GM19372 (cell line): ENCODE measurements around the gene STARD10.

Experiments used
- ATAC-seq: cut with Tn5 transposase; IDR thresholded peaks from one replicate; pipeline ENCODE4 v1.9.1; 2021; ENCODE audit warnings: mild to moderate bottlenecking, low read depth, moderate library complexity; ENCODE audit not compliant: unreplicated experiment

The STARD10 gene

DNA sequence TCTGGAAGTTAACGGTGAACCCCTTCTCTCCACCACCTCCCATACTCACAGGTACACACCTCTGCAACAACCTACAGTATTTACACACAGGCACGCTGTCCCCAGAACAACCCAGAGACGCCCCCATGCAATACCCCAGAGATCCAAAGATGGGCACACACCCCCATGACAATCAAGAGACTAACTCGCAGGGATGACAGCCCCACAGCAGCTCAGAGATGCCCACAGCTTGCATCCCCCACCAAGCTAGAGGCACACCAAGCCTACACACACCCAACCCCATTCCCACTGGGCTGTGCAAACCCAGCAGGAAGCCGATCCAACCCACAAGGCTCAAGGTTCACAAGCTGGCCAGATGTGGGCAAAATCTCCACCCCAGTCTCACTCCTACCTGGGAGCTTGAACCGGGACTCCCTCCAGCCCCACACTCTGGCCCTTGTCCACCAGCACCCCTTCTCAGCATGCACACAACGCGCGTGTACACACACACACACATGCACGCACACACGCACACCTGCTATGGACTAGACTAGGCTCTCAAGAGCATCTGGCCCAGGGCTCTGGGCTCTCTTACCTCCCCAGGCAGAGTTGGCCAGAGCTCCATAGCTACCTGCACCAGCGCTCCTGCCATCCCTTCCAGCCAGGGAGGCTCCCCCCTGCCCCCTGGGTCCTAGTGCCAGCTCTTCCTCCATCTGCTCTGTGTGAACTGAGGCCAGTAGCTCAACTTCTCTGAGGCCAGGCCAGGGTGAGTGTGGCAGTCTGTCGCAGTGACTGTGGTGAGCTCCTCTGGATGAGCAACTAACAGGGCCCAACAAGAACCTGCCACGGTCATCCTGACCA lies 11.5 kb downstream of the STARD10 start:
- ATAC-seq, result no peak

DNA sequence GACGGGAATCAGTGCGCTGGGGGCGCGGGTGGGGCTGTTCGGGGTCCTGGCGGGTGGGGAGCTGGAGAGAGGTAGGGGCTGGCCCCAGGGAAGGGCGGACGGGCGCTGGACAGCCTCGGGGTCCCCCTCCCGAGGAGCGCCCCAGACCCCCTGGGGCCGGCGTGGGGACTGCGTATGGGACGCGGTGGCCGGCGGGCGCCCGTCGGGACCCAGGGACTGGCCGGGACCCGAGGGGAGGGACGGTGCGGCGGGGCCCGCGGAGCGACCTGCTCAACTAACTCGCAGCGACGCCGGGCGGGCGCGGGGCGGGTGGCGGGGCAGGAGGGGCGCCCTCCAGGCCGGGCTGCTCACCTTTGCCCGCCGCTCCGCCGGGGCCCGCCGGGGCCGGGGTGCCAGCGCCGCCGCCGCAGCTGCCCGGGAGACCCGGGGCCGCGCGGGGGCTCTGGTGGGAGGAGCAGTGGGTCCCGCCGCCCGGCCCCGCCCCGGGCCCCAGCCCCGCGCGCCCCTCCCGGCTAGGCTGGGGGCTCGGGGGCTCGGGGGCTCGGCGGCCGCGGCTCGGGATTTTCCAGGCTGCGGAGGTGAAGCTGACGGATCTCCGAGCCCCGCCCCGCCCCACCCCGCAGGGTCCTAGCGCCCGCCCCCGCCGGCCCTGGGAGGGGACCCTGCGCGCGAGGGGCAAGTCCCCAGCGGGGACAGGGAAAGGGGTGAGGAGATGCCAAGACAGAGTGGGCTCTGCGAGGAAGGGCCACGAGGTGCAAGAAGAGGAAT lies 12.3 kb downstream of the STARD10 start:
- ATAC-seq, result no peak

DNA sequence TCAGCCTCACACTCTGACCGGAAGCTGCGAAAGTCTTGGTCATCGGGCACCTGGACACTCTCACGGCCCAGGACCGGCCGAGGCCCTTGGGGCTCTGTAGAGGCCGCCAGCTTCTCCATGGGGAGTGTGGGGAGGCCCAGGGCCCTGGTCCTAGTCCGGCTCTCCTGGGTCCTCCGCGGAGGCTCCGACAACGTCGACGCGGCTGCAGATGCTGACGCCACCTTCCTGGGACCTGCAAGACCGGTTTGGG lies 12.9 kb downstream of the STARD10 start:
- no peak for ATAC-seq

DNA sequence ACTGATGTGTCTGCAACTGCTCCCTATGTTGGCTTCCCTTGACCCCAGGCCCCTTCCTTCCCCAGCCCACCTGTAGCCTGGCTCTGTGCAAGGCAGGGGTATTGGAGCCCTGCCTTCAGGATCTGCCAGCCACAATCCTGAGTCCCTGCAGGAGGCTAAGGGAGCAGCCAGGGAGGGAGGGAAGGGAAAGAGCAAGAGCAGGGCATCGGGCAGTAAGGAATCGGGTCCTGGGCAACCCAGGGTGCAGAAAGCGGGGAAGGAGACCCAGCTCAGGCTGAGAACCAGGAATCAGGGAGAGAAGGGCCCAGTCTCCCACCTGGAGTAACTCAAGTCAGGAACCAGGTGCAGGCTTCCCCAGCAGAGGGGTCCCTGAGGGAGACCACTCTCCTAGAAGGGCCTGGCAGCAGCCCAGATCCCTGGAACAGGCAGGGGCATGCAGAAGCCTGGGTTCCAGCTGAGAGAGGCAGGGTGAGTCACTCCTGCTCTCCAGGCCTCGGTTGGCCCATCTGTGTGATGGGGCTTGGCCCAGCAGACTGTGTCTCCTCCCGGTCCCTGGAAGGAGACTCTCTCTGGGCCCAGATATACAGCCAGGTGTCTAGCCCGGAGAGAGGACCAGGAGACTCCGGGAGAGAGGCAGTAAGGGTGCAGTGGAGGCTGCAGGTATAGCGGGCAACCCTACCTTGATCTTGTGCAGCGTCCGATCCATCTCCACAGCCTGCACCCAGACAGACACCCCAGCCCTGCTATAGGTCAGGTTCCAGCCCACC lies 13.4 kb downstream of the STARD10 start:
- ATAC-seq, result no peak

DNA sequence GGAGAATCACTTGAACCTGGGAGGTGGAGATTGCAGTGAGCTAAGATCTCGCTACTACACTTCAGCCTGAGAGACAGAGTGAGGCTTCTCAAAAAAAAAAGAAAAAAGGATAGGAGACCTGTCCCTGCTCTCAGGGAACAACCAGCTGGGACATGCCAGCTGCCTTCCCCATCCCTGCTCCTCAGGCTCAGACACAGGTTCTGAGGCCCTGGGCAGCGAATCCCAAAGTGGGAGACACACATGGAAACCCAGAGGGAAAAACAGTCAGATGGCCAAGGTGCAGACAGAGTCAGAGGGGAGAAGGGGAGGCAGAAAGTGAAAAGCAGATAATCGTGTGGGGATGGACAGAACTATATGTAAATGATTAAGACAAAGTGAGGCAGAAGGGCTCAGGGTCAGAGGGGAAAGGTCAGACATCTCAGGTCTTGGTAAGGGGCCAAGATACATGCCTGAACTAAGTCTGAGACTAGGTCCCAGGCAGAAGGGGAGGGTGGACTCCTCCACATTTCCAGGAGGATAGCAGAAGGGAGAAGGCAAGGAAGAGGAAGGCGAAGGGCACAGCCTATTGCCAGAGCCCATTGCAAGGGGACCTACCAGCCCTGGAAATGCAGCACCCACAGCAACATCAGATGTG lies 14.2 kb downstream of the STARD10 start:
- ATAC-seq, result no peak

DNA sequence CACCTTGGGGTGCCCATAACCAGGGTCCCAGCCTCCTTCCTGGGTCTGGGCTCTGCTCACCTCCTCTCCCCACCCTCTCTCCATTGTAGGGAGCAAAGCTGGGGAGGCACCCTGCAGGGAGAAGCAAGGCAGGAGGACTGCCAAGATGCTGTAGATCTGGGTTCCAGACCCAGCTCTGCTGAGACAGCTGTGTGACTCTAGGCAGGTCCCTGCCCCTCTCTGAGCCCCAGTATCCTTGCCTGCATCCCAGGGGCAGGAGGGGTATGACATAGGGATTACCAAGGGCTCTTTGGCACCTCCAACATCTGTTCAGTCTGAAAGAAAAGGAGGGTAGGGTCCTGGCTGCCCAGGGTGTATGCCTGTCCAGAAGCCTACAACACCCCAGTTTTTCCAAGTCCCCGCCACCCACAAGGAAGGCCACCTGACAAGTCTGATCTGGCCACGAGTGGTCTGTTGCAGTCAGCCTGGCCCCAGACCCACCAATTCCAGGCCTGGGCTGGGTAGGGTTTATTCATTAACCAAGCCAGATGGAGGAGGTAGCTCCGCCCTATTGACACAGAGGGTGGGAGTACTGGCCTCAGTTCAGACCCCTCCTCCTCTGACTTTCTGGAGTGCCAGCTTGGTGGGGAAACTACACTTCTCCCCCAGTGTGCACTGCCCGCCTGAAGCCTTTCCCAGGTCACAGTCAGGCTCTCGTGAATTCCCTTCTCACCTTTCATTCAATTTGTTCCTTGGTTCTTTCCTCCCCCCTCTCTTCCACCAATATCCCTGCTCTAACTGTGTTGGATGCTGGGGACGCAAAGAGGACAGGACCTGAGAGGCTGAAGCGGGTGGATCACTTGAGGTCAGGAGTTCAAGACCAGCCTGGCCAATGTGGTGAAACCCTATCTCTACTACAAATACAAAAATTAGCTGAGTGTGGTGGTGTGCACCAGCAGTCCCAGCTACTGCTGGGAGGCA lies 15.0 kb downstream of the STARD10 start:
- ATAC-seq, result no peak

DNA sequence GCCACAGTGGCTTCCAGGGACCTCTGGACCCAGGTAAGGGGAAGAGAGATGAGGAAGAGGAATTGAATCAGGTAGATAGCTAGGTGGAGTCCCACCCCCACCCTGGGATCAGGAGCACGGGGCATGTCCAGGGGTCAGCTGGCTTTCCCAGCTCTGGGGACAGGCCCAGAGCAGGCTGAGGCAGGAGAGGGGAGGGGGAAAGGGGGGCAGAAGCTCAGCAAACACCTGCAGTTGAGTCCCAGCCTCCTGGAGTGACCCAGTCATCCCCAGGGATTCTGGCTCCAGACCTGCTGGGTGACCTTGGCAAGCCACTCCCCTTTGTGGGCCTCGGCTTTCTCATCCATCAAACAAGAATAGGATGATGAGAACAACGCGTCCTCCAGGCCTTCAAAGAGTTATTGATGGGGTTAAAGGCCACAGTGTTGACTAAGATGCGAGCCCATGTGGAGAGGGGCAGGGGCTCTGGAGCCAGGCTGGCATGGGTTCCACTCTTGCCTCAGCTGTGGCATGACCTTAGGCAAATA lies 16.0 kb downstream of the STARD10 start:
- no peak for ATAC-seq

DNA sequence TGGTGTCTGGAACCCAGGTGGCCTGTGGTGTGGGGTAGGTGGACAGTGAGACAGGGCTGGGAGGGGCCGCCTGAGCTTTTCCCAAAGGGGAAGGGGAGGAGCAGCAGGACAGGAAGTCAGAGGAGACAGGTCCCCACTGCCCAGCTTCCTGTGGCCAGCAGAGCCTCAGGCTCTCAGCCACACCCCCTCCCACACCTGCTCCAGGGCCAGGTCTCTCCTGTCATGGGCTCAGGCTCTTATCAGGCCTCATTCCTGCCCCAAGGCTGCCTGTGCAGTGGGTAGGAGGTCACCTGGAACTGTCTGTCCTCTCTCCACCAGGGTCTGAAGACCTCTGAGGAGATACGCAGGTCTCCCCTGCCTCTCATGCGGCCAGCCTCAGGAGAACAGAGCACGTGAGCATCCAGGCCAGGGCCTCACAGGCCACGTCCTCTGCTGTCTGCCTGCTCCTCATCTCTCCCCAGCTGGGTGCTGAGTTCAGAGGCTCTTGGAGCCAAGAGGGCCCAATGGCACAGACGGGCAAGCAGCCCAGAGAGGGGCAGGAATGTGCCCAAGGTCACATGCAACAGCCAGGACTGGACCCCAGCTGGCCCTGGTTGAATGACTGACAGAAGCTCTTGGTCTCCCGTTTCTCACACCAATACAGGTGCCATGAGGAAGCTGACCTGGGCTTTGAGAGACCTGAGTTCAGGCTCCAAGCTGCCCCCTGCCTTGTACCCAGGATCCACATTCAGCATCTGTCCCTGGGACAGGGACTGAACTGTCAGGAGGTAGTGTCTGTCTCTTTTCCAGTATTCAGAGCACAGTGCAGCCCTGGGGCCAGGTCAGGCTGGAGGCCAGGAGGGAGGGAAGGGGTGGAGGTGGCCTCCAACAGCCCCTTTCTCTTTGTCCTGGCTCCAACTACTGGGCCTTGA lies 16.7 kb downstream of the STARD10 start:
- ATAC-seq, result no peak

DNA sequence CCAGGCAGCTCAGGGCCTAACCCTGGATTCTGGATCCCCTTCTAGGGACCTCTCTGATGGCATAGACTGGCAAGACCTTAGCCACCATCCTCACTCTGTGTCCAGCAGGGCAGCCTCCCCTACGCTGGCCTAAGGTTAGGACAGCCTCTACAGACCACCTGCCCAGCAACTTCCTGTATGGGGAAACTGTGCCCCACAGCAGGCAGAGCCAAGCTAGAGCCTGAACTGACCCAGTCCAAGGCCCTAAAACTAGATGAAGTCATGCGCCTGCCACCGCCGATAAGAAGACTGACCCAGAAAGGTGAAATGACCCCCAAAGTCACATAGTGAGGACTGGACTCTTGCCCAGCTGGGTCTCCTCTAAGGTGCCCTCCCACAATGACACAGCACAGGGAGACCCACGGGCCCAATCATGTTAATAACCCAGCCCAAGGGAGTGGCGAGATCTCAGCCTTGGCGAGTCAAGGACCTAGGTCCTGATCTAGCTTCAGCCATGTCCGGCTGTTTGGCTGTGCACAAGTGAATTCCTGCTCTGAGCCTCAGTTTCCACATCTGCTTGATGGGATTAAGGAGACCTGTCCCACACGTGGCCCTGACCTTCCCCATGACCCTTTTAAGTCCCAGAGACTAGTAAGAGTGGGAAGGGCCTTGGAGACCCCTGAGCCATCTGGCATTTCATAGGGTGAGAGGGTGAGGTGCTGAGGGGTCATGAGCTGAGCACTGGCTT lies 17.6 kb downstream of the STARD10 start:
- ATAC-seq, result no peak

DNA sequence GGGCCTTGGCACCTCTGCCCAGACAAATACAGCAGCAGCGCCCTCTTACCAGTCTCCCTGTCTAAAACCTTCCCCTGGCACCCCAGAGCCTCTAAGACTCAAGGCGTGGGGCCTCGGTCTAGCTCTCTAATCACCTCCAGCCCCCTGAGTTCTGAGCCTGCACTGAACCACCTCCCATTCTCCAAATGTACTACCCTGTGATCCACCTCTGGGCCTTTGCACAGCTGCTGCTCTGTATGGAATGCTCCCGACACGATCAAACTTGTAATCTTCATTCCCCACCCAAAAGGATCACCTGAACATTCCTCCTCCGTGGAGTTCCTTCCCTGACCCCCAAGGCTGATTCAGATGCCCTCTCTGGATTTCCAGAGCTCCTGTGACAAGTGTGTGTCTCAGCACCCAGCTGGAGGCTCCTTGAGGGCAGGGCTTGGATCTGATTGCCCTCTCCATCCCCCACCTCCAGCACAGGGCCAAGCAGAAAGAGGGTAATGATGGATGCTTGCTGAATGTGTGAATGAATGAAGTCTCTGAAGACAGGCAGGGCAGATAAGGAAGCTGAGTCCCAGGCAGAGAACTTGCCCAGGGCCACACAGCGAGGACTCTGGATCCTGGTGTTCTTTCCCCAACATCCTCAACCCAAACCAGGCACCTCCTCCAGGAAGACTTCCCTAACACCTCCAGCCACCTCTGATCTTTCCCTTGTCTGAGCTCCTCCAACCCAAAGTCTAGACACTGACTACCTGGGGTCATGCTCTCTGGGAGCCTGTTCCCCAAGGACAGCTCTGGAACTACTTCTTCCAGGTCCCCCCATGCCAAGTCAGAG lies 18.3 kb downstream of the STARD10 start:
- ATAC-seq, result no peak

DNA sequence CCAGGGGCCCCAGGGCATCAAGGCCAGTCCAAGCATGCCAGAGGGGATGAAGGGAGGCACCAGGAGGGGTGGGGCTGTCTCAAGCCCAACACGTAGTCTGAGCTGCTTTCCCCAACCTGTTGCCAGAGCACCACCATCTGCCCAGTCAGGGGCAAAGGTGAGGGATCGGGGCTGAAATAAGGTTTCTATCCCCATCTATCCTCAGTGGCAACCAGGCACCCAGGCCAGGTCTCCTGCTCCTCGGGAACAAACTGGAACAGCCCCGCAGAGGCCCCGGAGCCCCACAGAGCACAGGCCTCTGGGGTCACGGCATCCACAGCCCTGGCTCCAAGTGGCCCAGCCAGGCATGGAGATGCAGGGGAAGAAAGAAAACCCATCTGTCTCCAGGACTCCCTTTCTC lies 19.3 kb downstream of the STARD10 start:
- ATAC-seq, result no peak

DNA sequence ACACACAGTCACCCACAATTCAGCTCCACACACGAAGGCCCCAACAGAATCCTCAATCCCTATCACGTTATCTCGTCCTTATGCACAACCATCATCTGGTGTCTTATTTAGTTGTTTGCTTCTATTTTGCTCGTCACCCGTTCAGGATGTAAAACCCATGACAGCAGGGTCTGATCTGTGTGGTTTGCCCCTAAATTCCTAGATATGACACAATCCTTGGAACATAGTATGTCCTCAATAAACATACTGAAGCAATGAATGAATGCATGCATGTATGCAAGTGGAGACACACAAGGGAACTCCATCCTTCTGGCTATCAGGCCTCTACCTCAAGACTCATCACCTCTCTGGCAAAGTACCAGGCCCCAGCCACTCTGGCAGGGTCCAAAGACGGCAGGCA lies 20.2 kb downstream of the STARD10 start:
- ATAC-seq, result no peak

DNA sequence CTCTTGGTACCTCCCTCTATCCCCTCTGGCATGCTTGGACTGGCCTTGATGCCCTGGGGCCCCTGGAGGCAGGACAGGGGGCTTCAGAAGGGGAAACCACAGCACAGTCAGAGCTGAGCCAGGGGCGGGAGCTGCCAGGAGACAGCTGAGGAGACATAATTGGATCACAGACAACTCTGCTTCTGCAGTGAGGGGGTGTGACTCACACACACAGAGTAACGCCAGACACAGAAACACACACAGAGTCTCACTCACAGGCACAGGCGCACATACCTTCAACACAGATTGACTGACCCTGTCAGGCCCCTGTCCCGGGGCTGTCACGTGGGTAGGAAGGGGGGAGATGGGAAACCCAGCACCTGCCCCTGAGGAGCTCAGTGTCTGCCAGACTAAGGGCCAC lies 20.6 kb downstream of the STARD10 start:
- ATAC-seq, result no peak

DNA sequence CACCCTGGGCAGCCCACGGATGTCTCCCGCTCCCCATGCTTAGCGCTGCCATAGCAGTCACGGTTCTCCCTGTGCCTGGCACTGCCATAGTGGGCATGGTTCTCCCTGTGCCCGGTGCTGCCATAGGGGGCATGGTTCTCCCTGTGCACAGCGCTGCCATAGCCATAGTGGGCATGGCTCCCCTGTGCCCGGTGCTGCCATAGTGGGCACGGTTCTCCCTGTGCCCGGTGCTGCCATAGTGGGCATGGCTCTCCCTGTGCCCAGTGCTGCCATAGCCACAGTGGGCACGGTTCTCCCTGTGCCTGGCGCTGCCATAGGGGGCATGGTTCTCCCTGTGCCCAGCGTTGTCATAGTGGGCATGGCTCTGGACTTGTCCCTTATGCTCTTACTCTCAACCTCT lies 21.8 kb downstream of the STARD10 start:
- no peak for ATAC-seq

DNA sequence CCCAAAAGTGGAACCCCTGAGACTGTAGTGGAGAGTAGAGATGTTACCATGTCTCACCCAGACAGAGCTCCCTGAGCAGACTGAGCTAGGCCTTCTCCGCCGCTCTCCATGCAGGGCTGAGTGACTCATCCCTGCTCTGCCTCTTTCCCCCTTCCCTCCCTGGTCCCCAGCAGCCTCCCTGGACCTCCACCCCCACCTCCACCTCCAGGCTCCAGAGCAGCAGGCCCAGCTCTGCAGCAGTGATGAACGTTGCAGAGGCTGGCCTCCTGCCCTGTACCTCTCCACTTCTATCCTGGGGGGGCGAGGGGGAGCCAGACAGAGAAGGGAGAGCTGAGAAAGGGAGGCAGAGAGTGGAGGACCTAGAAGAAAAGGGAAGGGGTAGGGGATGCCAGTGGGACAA lies 22.3 kb downstream of the STARD10 start:
- ATAC-seq, result no peak

DNA sequence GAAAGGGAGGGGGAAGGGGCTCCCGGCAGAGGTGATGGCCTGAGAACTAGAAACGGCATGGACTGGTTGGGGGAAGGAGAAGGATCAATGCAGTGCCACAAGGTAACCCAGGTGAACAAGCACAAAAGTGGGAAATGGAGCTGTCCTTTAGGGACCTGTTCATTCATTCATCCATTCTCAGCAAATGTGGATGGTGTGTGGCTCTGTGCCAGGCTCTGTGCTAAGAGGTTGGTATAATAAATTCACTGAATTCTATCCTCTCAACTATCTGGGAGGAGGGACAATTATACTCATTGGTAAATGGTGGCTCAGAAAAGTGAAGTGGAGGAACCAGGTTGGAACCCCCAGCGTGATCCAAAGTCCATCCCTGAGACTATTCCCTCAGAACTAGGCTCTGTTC lies 23.0 kb downstream of the STARD10 start:
- ATAC-seq, result no peak

DNA sequence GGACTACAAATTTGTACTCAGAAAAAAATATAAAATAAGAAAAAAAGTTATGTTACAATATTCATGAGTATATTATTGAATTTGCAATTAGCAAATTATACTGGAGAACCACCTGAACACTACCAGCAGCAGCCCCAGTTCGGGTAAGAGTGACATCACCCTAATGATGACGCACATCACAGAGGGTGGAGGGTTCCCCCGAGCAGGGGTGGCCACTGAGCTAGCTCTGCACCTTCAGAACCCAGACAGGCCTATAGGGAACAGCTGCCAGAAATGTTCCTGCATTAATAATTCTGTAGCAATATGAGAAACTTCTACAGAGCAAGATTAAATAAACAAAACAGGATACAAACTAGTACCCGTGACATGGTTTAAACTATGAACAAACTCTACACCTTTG lies 24.2 kb downstream of the STARD10 start:
- no peak for ATAC-seq
